Amniotic stem cell (primary cell): Measurements from ENCODE around the gene RUNX3.
"Not testable (repeated sequence)": the region's sequence is repeated elsewhere in the genome, so short reads cannot be mapped to it uniquely, and the experiment has no call there.

Experiments
- DNase-seq: peaks from one replicate; lab custom pipeline; 2025; lab: John Stamatoyannopoulos, UW

Gene RUNX3

GRCh38 chr1:24930260-24931145 is at the start of gene RUNX3:
Gene RUNX3, minus strand, starts transcription at chr1:24930276. Its CDS starts 408 bp downstream, at chr1:24929868.
- no peak for DNase-seq

GRCh38 chr1:24979232-24979631 is 49.2 kb upstream of the RUNX3 start:
- not testable (repeated sequence) for DNase-seq

DNA sequence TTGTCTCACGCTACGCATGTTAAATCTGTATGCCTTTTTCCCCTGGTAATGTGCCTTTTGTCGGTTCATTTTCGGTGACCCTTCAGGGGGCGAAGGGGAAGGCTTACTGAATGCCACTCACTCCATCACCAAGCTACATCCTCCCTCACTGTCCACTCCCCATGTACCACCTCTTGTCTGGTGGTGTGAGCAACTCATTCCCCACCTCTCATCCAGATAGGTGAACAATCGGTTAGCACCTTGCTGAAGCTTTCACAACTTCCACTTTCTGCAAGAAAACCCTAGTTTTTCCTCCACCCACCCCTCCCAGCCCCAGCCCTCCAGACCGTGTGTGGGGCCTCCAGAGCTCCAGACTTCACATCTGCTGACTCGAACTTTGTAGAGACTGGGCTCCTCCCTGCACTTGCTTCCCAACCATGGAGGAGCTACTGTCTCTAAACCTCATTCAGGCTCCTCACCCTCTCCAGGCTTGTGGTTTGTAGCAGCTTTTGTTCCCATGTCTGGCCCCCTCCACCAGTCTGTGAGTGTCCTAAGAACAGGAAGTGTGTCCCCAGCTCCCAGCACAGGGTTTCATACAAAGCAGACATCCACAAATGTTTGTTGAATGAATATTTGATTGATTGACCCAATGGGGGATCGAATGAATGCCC is 48.4 kb upstream of the RUNX3 start:
- no peak for DNase-seq

DNA sequence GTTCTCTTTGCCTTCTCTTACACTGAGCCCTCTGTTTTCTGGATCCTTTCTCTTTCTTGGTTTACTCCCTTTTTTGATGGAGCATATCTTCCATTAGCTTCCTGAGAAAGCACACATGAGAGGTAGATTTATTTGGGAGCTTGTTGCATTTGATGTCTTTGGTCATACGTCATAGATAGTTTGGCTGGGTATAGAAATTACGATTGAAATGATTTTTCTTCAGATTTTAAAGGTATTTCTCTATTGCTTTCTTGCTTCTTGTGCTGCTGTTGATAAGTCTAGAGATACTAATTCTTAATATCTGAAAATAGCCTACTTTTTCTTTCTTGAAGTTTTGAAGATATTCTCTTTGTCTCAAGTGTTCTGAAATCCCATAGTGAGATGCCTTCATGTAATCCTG is 45.3 kb upstream of the RUNX3 start:
- no peak for DNase-seq

- no peak for DNase-seq
These were observed 43.2 kb upstream of the RUNX3 start for GRCh38 chr1:24973315-24973714.

- DNase-seq = no peak
These were observed 42.8 kb upstream of the RUNX3 start for GRCh38 chr1:24972915-24973242.

GRCh38 chr1:24972221-24972914 is 42.3 kb upstream of the RUNX3 start:
- no peak for DNase-seq

DNA sequence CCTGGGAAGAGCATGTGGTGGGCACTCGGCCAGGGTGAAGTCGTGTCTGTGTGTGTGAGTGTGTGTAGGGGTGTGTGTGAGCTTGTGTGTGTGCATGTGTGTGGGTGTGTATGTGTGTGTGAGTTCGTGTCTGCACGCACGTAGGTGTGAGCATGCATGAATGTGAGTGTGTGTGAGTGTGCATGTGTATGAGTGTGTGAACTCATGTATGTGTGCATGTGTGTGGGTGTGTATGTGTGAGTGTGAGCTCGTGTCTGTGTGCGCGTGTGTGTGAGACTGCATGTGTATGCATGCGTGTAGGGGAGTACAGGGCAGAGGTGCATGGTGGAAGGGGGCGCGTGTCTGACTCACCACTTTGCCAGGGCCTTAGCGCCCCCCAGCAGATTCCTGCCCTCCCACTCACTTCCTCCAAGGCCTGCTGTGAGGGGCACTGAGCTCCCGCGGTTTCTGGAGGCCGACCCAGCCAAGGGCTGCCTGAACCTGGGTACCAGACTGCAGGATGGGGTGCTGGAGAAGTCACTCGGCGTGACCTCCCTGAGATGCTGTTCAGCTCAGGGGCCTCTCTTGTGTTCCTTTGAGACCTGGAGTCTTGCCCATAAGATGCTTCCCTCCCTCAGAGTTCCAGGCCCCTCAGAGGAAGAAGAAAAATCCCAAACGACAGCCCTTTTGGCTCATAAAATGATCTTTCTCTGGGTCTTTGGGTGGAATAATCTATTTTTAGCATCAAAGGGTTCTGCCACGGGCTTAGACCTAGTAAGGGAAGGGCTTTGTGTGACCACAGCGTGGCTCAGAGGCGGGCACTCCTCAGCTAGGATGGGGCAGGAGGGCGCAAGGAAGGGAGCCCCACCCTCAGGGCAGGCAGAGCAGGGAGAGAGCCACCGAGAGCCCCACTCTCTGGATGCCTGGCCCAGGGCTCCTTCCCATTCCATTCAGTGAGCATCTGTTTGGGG is 41.1 kb upstream of the RUNX3 start:
- DNase-seq = no peak

- no peak for DNase-seq
These were observed 40.3 kb upstream of the RUNX3 start for GRCh38 chr1:24970399-24970753.

GRCh38 chr1:24969596-24970398 is 39.7 kb upstream of the RUNX3 start:
- DNase-seq = no peak

DNA sequence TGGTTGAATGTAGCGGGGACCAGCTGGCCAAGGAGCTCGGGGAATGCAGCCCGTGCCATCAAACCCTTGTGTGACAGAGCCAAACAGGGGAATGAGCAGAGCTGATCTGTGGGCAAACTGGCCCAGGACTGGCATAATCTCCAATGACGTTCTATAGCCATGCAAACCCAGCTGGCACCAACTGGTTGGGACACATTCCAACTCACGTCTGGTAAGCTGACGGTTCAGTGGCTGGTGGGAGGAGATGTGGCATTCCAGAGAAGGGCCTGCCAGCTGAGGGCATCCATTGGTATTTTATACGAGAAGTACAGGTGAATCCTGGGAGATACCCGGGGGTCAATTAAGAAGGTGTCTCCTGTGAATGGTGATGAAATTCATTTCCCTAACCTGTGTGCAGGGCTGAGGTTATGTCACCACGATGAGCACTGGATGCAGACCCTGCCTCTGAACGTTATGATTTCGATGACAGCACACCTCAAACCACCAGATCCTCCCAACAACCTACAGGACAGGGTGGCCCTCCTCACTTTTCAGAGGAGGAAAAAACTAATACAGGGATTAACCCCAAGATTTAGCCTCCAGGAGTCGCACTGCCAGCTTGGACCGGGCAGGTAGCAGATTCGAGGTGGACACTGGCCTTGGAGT is 39.0 kb upstream of the RUNX3 start:
- no peak for DNase-seq

GRCh38 chr1:24967962-24968361 is 37.9 kb upstream of the RUNX3 start:
- DNase-seq = no peak

DNA sequence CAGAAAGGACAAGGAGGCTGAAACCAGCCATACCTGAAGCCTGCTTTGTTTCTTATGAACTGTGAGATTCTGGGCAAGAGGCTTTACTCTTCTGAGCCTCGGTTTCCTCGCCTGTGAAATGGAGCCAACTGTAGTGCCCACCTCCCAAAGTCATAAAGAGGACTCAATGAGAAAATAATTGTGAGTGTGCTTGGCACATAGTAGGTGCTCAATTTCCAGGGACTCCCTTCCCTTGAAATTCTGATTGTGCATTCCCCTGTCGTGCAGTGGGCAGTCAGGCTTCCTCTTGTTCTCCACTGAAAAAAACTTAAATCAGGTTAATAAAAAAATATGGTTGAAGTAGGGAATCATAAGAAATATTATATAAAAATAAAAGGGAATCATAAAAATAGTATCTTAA is 37.5 kb upstream of the RUNX3 start:
- DNase-seq = no peak

DNA sequence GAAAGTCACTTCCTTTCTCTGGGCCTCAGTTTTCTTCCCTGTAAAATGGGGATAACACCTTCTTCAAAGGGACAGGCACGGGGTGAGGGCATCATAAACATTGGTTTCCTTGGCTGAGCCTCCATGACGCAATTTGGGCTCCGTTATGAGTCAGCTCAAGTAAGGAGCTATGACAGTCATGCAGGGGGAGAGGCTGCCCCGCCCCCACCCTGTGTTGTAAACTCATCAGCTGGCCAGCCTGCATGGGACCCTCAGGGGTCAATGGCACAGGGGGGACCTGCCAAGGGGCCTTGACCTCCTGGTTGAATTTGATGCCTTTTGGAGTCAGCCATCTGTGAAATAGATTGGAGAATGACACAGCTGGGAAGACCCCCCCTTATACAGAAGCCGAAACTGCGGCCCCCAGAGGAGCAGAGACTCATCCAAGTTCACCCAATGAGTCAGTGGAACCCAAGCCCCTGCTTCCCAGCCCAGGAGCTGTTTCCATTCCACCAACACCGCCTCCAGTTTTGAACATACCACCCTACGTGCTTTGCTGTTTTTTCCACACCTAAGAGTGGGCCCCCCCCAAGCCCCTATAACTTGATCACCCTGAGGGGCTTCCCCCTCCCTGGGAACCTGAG is 36.8 kb upstream of the RUNX3 start:
- no peak for DNase-seq

GRCh38 chr1:24966121-24966723 is 36.1 kb upstream of the RUNX3 start:
- DNase-seq = no peak

GRCh38 chr1:24965571-24965930 is 35.5 kb upstream of the RUNX3 start:
- DNase-seq = no peak

DNA sequence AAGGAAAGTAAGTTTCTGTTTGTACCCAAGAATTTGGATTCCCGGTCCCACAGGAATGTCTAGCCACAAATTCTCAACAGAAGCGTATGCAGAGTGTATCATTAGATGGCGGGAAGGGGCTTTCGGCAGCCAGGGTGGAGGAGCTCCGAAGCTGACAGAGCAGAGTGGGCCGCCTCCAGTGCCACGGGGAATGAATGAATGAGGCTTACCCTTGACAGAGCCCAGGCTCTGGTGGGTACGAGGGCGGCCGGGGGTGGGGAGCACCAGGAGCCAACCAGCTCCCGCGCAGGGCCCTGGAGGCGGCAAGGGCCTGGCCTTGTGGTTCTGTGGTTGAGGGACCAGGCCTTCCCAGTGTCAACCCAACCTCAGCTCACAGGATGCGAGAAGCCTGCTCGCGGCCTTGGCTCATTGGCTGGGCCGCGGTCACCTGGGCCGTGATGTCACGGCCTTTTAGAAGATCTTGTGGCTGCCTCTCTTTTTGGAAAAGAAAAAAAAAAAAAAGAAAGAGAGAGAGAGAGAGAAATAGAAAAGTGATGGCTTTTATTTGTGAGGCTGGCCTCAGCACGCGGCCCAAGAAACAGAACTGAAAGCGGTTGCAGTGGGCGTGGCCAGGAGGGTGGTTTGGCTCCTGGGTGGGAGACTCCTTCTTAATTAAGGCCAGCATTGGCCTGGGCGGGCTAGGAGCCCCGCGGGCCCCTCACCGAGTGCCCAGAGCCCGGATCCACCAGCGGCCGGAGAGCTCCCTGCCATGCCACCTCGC is 34.9 kb upstream of the RUNX3 start:
- no peak for DNase-seq

GRCh38 chr1:24963943-24964693 is 34.0 kb upstream of the RUNX3 start:
- no peak for DNase-seq
